HT-29 (cell line): ENCODE measurements around the gene RHOC. TPM values are rescaled to one million over a fixed set of nuclear protein-coding genes. Genes with fewer than 3 reads are reported as not detected.

Experiments
- DNase-seq: peaks from one replicate; pipeline ENCODE4 v3.0.0-alpha.2; 2015; ENCODE audit warnings: low spot score
- total RNA-seq: library from RNA; depleted of rRNA; stranded (reverse); fragments of >200 nt; shearing (Covaris generic); gene quantifications from 2 replicates; pipeline ENCODE4 v1.2.3, GENCODE V29; 2014

RHOC gene
- total RNA-seq, 1 experiment from 2014 or later = 385 TPM

- DNase-seq = no peak
These were observed 10.4 kb upstream of the RHOC start for GRCh38 chr1:112717263-112717873.

GRCh38 chr1:112716133-112716720, 9.3 kb upstream of the RHOC start:
- DNase-seq = peak; percentile 95

- peak; percentile 94 for DNase-seq
These were observed 8.5 kb upstream of the RHOC start, which contains the start of gene PPM1J for GRCh38 chr1:112715264-112716053. Gene PPM1J, minus strand, starts transcription at chr1:112715332. Its CDS starts 31 bp downstream, at chr1:112715301.

- DNase-seq = no peak
These were observed 7.7 kb upstream of the RHOC start for GRCh38 chr1:112714313-112715263.

- DNase-seq = no peak
These were observed 6.8 kb upstream of the RHOC start for GRCh38 chr1:112713466-112714312.

GRCh38 chr1:112712701-112713128, 5.8 kb upstream of the RHOC start:
- no peak for DNase-seq

GRCh38 chr1:112712191-112712590, 5.3 kb upstream of the RHOC start:
- DNase-seq = no peak

GRCh38 chr1:112711670-112712069, 4.7 kb upstream of the RHOC start:
- no peak for DNase-seq

- DNase-seq = no peak
These were observed 4.1 kb upstream of the RHOC start for GRCh38 chr1:112711041-112711440.

GRCh38 chr1:112710586-112710985, 3.7 kb upstream of the RHOC start:
- no peak for DNase-seq

- DNase-seq = no peak
These were observed 3.2 kb upstream of the RHOC start for GRCh38 chr1:112710159-112710558.

GRCh38 chr1:112708489-112708888, 1.6 kb upstream of the RHOC start:
- DNase-seq = no peak

- DNase-seq = no peak
These were observed 1.1 kb upstream of the RHOC start for GRCh38 chr1:112708002-112708448.

GRCh38 chr1:112707221-112708001, 484 bp upstream of the RHOC start:
- peak; percentile 91 for DNase-seq

GRCh38 chr1:112704934-112705627, 1.8 kb downstream of the RHOC start:
- DNase-seq = peak; percentile 90

GRCh38 chr1:112704391-112704933, 2.5 kb downstream of the RHOC start:
- no peak for DNase-seq

- DNase-seq = no peak
These were observed 3.2 kb downstream of the RHOC start for GRCh38 chr1:112703706-112704105.

- no peak for DNase-seq
These were observed 4.3 kb downstream of the RHOC start for GRCh38 chr1:112702420-112703261.
